Fibroblast of skin of left quadriceps (primary cell): ENCODE measurements around the gene ZNF488.

Experiments
- DNase-seq, 2 experiments: peaks; one replicate each; pipeline ENCODE4 v3.0.0-alpha.2; 2013; ENCODE audit warnings: low read depth in 2 of 2

The ZNF488 gene

GRCh38 chr10:47366731-47367460 is 17.2 kb downstream of the ZNF488 start:
- no peak for DNase-seq

- no peak for DNase-seq
Measured at GRCh38 chr10:47366181-47366631, 17.9 kb downstream of the ZNF488 start.

DNA sequence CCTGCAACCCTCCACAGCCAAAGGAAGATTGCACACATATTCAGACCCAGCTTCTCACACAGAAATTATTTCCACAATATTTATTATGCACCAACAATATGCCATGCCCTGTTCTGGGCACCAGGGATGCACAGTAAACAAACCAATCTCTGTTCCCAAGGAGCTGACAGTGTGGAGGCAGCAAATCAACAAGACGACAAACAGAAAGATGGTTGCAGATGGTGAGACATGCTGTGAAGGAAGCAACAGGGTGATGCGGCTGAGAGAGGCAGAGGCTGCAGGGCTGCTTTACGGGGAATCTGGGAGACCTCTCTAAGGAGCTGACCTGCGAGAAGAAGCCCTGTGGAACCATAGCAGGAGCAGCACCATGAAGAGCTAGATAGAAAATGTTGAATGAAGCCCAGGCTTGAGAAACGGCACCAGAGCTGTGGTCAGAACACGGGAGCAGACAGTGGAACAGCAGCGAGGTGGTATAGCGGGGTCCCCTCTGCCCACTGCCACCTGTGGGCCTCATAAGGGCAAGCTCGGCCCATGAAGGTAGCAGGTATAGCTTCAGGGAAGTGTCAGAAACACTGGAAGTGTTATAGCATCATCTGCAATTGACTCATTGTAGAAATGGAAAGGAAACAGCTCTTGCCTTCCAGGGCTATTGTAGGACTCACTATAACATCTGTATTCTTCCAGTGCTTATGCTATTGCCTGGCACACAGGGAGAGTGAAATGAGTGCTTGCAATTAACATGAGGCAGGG is 18.5 kb downstream of the ZNF488 start:
- DNase-seq = no peak

DNA sequence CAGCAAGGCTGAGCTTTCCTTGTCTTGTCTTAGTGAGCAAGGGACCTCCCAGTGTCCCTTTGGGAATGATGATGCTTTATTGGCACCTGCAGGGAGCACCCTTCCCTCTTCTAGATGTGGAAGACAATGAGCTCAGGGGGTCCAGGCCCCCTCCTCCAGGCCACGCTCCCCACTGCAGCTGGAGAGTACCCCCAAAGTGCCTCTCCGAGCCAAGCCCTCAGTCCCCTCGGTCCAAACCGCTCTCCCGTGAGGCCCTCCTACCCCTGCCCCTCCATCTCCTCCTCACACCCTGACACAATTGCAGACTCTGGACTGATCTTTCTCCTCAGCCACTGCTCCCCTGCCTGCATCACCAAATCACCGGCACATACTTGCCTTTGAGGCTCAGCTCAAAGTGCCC is 19.2 kb downstream of the ZNF488 start:
- no peak for DNase-seq

- no peak for DNase-seq
Measured at GRCh38 chr10:47364366-47364765, 19.7 kb downstream of the ZNF488 start.

GRCh38 chr10:47363781-47364180 is 20.3 kb downstream of the ZNF488 start:
- DNase-seq = no peak

GRCh38 chr10:47362199-47362598 is 21.9 kb downstream of the ZNF488 start:
- no peak for DNase-seq

DNA sequence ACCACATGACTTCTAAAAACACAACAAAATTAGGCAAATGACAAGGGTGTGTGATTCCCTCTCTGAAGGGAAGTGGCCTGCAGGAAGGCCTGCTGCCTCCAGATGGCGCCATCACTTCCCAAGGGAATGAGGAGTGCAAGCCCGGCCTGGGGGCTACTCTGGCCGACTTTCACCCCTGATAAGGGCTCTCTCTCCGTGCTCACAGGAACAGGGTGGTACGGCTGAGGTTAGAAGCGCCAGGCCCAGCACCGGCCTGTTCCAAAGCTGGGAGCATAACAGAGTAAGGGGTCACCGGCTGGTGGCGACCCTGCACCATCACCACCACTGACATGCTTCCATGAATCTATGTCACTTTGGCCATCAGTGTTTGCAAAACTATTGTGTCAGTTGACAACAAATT is 22.8 kb downstream of the ZNF488 start:
- peak in 1 of 2 experiments; percentile 2 for DNase-seq

DNA sequence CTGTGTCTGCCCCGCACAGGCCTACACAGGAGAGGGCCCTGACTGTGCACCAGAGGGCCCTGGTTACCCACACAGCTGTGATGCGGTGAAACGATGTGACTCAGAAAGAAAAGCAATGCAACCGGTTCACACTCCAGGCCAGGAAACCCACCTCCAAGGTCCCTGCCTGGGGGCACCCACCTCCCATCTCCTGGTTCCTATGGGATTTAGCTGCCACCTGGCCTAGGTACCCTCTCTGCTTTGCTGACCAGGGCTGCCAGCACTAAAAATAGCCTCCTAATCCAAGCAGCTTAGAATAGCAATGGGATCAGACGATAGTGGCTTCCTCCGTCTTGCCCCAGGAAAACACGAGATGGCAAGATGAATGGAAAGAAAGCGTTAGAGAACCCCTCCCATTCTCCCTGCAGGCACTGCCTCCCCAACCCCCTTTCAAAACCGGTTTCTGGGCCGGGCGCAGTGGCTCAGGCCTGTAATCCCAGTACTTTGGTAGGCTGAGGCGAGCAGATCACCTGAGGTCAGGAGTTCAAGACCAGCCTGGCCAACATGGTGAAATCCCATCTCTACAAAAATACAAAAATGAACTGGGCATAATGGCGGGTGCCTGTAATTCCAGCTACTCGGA is 23.6 kb downstream of the ZNF488 start:
- DNase-seq = no peak

GRCh38 chr10:47359626-47360418 is 24.3 kb downstream of the ZNF488 start:
- DNase-seq = no peak

DNA sequence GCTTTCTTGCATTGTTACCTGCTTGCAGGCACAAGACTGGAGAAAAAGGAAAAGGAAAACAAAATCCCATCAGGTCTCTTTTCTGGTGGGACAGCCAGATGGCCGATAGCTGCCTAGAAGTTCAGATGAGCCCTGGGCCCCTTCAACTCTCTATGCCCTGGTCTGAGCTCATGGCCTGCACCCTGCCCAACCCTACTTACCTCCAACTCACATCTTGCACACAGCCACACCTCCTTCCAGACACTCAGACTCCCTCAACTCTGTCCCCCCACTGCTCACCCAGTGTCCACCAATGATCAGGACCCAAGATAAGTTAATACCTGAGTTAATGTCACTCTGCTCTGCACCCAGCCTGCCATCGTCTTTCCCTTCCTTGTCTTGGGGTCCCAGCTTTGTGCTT is 25.0 kb downstream of the ZNF488 start:
- DNase-seq = no peak

- DNase-seq = no peak
Measured at GRCh38 chr10:47358457-47358856, 25.6 kb downstream of the ZNF488 start.

DNA sequence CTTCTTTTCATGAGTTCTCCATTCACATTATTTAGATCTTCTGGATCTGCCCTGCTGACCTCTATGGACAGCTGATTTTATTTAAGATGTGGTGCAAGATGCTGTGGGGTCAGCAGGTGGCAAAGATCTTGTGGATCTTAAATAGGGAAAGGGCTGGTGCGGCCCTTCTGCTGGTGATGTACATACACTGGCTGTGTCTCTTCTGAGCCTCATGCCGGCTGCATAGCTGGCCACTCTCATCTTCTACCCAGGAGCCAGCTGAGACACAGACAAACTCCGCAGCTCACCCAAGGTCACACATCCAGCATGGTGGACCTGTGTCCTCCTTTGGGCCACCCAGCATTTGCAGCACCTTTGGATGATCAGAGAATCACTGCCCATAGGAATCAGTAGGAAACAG is 26.2 kb downstream of the ZNF488 start:
- DNase-seq = no peak

DNA sequence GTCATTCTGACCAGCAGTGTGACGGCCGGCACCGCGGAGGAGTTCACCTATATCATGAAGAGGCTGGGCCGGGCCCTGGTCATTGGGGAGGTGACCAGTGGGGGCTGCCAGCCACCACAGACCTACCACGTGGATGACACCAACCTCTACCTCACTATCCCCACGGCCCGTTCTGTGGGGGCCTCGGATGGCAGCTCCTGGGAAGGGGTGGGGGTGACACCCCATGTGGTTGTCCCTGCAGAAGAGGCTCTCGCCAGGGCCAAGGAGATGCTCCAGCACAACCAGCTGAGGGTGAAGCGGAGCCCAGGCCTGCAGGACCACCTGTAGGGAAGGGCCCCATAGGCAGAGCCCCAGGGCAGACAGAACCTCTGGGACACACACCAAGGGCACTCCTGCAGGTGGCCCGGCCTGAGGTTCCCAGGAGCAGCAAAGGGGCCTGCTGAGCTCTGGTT is 26.9 kb downstream of the ZNF488 start:
- no peak for DNase-seq

GRCh38 chr10:47356708-47357107 is 27.4 kb downstream of the ZNF488 start:
- no peak for DNase-seq

DNA sequence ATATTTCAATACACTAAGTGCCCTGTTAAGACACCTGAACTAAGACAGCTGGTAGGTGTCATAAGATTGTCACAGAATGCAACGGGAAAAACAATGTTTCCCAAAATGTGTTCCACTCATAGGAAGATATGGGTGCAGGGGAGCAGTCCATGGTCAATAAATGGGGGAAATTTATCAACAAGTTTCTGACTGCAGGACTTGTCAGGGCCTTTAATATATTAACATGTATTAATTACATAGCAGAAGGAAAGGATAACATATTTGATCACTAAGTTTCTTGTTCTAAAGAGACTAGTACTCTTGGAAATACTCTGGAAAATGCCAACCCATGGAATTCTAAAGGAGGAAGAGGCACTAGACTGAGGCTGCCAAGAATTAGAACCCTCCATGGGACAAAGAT is 29.2 kb downstream of the ZNF488 start:
- DNase-seq = no peak

DNA sequence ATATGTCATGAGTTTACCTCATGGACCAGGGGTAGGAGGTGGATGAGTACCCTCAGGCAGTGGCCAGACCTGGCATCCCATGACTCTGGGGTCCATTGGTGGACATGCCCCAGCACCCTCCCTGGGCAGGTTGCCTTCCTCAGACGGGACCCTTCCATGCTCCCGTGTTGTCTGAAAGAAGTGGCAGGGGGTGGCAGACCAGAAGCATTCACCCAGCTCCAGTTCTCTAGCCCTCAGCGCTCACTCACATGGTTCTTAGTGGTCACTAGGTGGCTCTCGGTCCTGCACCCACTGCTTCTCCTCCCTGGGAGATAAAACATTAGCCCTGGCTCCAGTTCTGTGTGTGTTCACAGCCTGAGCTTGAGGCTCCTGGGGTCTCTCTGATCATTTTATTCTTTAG is 29.9 kb downstream of the ZNF488 start:
- DNase-seq = no peak

DNA sequence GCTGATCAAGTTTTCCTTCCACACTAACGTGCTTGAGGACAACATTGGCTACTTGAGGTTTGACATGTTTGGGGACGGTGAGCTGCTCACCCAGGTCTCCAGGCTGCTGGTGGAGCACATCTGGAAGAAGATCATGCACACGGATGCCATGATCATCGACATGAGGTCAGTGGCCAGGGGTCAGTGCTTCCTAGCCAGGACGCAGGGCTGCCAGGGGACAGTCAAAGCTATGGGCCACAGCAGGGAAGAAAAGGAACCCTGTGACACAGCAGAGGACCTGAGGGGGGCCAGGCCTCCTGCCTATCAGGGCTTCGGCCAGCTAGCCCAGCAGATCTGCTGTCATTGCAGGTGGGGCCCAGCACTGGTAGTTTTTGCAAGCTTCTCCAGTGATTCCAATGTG is 30.7 kb downstream of the ZNF488 start:
- DNase-seq = no peak

DNA sequence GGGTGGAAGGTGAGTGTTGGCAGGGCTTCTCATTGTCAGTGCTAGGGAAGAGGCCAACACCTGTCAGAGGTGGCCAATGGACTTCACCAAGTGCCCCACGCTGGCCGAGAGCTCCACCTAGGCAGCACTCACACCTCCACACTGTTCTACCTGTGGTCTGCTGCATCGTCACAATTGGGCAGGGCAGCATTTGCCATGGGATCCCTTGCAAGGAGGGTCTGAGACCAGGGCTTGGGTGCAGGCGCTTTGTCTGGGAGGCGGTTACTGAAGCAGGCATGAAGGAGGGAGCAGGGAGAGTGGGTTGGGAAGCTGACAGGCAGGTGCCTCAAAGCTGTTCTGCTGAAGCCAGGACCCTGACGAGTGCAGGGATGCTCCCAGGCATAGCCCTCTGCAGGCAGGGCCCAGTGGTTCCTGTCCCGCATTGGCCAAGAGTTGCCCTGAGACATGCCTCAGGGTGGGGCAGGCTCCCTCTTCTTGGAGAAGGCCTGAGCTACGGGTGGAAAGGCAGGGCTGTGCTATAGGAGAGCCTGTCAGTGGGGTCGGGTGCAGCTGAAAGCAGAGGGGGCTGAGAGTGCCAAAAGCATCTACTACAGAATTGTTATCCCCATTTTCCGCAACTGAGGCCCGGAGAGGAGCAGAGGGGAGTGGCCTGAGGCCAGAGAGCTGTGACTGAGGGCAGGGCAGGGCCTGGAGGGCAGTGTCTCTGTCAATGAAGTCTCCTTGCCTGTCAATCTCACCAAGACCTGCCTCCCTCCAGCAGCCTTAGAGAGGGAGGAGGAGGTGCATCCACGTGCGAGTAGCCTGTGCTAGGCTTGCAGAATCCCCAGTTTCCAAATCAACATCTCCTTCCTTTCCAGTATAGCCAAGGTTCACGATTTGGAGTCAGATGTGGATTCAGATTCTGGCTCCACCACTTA is 31.9 kb downstream of the ZNF488 start:
- no peak for DNase-seq

- no peak for DNase-seq
Measured at GRCh38 chr10:47350671-47351640, 33.1 kb downstream of the ZNF488 start.
